Loucy (cell line): Measurements from ENCODE around the gene TF.

ENCODE experiments used
- H2AFZ ChIP-seq: fragments of 200-600 bp; sonication (generic); 2 replicates; pipeline ENCODE4 v1.6.0; 2016; ENCODE audit warnings: antibody characterized with exemption, mild to moderate bottlenecking, low read length, moderate library complexity
- H3F3A ChIP-seq: fragments of 200-600 bp; 2 replicates; pipeline ENCODE4 v1.6.0; 2016; ENCODE audit warnings: antibody characterized with exemption, low read depth, mild to moderate bottlenecking
- H3K27me3 ChIP-seq: fragments of 200-600 bp; sonication (generic); 2 replicates; pipeline ENCODE4 v1.6.1; 2014; ENCODE audit warnings: low read length, mild to moderate bottlenecking; ENCODE audit not compliant: insufficient read depth, poor library complexity, severe bottlenecking
- H3K36me3 ChIP-seq: fragments of 200-600 bp; sonication (generic); 2 replicates; pipeline ENCODE4 v1.6.1; 2016; ENCODE audit warnings: low read length; ENCODE audit not compliant: insufficient read depth
- H3K4me1 ChIP-seq: fragments of 200-600 bp; sonication (generic); 2 replicates; pipeline ENCODE4 v1.5.1; 2014; ENCODE audit warnings: low read length, mild to moderate bottlenecking; ENCODE audit not compliant: insufficient read depth, poor library complexity, severe bottlenecking
- H3K4me2 ChIP-seq: fragments of 200-600 bp; sonication (generic); 2 replicates; pipeline ENCODE4 v1.6.0; 2014; ENCODE audit warnings: antibody characterized with exemption, low read length, low read depth, mild to moderate bottlenecking; ENCODE audit not compliant: poor library complexity, severe bottlenecking
- H3K4me3 ChIP-seq: fragments of 200-600 bp; sonication (generic); 2 replicates; pipeline ENCODE4 v1.5.1; 2014; ENCODE audit warnings: low read length, mild to moderate bottlenecking, mixed read lengths; ENCODE audit not compliant: poor library complexity, severe bottlenecking
- H3K79me2 ChIP-seq: fragments of 200-600 bp; sonication (generic); 2 replicates; pipeline ENCODE4 v1.6.1; 2014; ENCODE audit warnings: low read length; ENCODE audit not compliant: insufficient read depth
- H3K9ac ChIP-seq: fragments of 200-600 bp; sonication (generic); 2 replicates; pipeline ENCODE4 v1.6.0; 2014; ENCODE audit warnings: mild to moderate bottlenecking, low read depth, low read length, moderate library complexity; ENCODE audit not compliant: poor library complexity, severe bottlenecking
- H3K9me2 ChIP-seq: fragments of 200-600 bp; sonication (generic); replicated peaks from 2 replicates; pipeline ENCODE4 v1.6.1; 2016; ENCODE audit warnings: low read depth, low read length, mixed read lengths
- H3K9me3 ChIP-seq: fragments of 200-600 bp; sonication (generic); 2 replicates; pipeline ENCODE4 v1.6.1; 2014; ENCODE audit warnings: mild to moderate bottlenecking, antibody characterized with exemption, low read length, low read depth; ENCODE audit not compliant: insufficient read depth
- H4K20me1 ChIP-seq: fragments of 200-600 bp; sonication (generic); 2 replicates; pipeline ENCODE4 v1.6.0; 2014; ENCODE audit warnings: antibody characterized with exemption, low read length, mild to moderate bottlenecking; ENCODE audit not compliant: insufficient read depth, poor library complexity, severe bottlenecking
- EZH2phosphoT487 ChIP-seq: fragments of 200-600 bp; IDR thresholded peaks from 2 replicates; pipeline ENCODE4 v1.6.1; 2018; ENCODE audit warnings: antibody characterized with exemption, mild to moderate bottlenecking, moderate library complexity, borderline replicate concordance
- TF ChIP-seq, protein P1 (sequence below): fragments of 200-600 bp; sonication (generic); conservative IDR thresholded peaks from 2 replicates; pipeline ENCODE4 v1.5.1; 2014; ENCODE audit warnings: mild to moderate bottlenecking, antibody characterized with exemption, low read length

The TF gene

DNA sequence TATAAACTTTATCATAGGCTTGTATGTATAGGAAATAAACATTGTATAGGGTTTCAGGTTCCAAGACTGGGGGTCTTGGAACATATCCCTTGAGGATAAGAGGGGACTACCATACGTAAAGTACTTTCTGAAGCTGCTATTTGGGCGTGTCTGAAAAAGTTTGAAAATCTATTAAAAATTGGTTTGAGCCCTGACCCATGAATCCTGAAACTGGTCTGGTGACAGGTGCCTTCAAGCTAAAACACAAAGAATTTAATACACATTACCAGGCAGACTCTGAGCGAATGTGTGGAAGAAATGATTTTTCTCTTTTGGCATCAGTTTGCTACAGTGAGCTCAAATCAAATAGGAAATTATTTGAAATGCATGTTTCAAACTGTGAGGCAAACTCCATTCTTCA is 16.3 kb downstream of the TF start:
- no peak overlapping the region for H3K4me3 ChIP-seq
- no peak overlapping the region for H3K4me2 ChIP-seq
- H3K79me2 ChIP-seq = no peaks in the 10 kb centered on the region
- no peak overlapping the region for H3K9ac ChIP-seq
- no peak overlapping the region for H2AFZ ChIP-seq
- no peaks in the 10 kb centered on the region for H3F3A ChIP-seq
- H3K4me1 ChIP-seq = no peaks in the 10 kb centered on the region
- H3K9me2 ChIP-seq = no peaks in the 10 kb centered on the region
- H3K9me3 ChIP-seq = no peaks in the 10 kb centered on the region
- TF ChIP-seq, protein P1, sequence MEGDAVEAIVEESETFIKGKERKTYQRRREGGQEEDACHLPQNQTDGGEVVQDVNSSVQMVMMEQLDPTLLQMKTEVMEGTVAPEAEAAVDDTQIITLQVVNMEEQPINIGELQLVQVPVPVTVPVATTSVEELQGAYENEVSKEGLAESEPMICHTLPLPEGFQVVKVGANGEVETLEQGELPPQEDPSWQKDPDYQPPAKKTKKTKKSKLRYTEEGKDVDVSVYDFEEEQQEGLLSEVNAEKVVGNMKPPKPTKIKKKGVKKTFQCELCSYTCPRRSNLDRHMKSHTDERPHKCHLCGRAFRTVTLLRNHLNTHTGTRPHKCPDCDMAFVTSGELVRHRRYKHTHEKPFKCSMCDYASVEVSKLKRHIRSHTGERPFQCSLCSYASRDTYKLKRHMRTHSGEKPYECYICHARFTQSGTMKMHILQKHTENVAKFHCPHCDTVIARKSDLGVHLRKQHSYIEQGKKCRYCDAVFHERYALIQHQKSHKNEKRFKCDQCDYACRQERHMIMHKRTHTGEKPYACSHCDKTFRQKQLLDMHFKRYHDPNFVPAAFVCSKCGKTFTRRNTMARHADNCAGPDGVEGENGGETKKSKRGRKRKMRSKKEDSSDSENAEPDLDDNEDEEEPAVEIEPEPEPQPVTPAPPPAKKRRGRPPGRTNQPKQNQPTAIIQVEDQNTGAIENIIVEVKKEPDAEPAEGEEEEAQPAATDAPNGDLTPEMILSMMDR = no peak
- TF ChIP-seq EZH2phosphoT487 = no peak
- H3K36me3 ChIP-seq = no peaks in the 10 kb centered on the region
- H3K27me3 ChIP-seq = no peaks in the 10 kb centered on the region
- no peaks in the 10 kb centered on the region for H4K20me1 ChIP-seq

DNA sequence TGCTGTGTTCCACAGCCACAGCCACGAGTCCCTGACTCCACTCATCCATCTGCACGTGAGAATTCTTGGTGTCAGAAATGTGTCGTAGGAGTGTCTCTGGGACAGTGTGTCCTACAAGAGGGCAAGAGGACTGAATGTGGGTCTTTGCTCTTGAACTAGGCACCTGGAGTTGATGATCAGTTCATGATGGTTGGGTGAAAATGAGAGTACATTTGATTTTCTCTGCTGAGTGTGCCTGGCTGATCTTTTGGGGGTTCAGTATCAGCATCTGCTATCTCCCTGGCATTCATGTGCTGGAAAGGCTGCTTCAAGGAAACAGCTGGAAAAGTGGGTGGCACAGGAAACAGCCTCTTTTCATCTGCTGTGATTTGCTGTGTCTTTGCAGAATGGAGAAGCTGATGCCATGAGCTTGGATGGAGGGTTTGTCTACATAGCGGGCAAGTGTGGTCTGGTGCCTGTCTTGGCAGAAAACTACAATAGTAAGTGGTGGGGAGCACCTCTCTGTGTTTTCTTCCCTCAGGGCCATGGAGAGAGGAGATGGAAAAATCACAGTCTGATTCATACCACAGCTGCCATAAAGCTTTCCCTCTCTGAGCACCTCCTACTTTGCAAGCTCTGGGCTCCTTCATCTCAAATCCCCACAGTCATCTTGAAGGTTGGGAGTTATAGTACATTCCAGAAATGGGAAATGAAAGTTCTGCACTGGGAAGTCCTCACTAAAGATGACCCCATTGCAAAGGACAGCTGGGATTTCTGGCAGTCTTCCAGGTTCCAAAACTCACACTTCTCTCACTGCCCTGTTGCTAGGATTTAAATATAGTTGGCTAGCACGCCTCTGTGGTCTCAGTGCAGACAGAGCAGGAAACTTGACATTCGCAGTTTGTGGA is 17.8 kb downstream of the TF start:
- no peaks in the 10 kb centered on the region for H3K4me1 ChIP-seq
- no peaks in the 10 kb centered on the region for H3K79me2 ChIP-seq
- no peak overlapping the region for H3K4me3 ChIP-seq
- H4K20me1 ChIP-seq = no peaks in the 10 kb centered on the region
- TF ChIP-seq, protein P1 = no peak
- TF ChIP-seq EZH2phosphoT487 = no peak
- no peaks in the 10 kb centered on the region for H3K9me3 ChIP-seq
- H2AFZ ChIP-seq = no peak overlapping the region
- no peaks in the 10 kb centered on the region for H3K27me3 ChIP-seq
- no peaks in the 10 kb centered on the region for H3K9me2 ChIP-seq
- no peak overlapping the region for H3K4me2 ChIP-seq
- H3K36me3 ChIP-seq = no peaks in the 10 kb centered on the region
- no peak overlapping the region for H3K9ac ChIP-seq
- no peaks in the 10 kb centered on the region for H3F3A ChIP-seq

DNA sequence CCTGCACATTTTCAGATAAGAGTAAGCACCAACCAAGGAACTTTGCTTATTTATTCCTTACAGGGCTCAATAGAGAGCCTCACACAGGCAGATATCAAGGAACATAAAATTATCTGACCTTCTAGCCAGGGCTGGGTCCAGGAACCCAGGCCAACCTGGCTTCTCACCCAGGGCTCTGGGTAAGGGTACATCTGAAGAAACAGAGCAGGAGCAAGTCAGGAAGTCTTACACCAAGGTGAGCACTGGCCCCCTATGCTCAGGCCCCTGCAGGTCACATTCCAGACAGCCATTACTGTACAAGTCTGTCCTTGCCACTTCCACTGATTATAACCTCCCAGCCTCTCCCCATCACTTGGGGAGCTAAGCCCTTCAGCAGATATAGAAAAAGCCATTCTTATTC is 19.1 kb downstream of the TF start:
- Histone ChIP-seq H3K79me2 (no peaks in the 10 kb centered on the region), H3K9ac (no peak overlapping the region), H4K20me1 (no peaks in the 10 kb centered on the region), H3K9me3 (no peaks in the 10 kb centered on the region), H3K27me3 (no peaks in the 10 kb centered on the region), H3K4me3 (no peak overlapping the region), H3F3A (no peaks in the 10 kb centered on the region), H3K9me2 (no peaks in the 10 kb centered on the region), H3K4me2 (no peak overlapping the region), H2AFZ (no peak overlapping the region), H3K4me1 (no peaks in the 10 kb centered on the region), H3K36me3 (no peaks in the 10 kb centered on the region)
- no peak for TF ChIP-seq EZH2phosphoT487
- TF ChIP-seq, protein P1 = no peak
